ENCODE data around the gene HDLBP.

The HDLBP gene

DNA sequence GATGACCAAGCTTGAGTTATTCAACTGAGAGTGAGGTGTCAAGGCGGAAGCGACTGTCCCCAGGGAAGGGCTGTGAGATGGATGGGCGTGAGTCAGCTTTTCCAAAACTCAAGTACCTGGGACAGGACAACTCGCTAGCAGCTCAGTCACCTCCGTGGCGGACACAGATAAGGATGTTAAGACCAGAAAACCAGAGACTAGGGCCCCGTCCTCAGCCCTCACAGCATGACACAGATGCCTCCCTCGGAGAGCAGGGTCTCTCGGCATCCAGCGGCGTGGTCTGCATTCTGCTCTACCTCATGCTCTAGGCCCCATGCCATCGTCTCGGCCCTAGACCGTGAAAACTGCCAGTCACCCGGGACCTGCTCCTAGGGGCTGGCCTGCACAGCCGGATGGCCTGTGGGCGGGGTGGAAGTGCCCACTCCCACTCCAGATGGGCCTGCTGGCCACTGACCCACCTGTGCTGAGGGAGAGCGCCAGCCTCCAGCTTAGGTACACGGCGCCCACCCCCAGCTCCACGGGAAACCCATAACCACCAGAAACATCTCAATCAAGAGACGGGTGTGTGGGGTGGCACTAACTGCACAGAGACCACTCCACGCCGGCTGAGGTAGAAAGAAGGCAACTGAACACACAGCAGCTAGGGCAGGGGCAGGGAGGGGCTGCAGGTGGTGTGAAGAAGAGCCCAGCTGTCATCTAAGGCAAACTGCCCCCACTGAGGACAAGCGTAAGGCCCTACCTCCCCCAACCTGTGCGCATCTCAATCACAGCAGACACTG lies 87.2 kb downstream of the HDLBP start:
- H3K4me3 Mint-ChIP-seq = no peak overlapping the region
- peaks cover 9% of the 10 kb centered on the region for H3K4me1 Mint-ChIP-seq
- H3K36me3 Mint-ChIP-seq = peaks cover 13% of the 10 kb centered on the region
- H3K27me3 Mint-ChIP-seq = no peaks in the 10 kb centered on the region
- no peak overlapping the region for H3K27ac Mint-ChIP-seq
- H3K9me3 Mint-ChIP-seq = no peaks in the 10 kb centered on the region

GRCh38 chr2:241227594-241227993 lies 87.9 kb downstream of the HDLBP start:
- Mint-ChIP-seq H3K36me3 (peaks cover 7% of the 10 kb centered on the region), H3K27ac (peak overlapping the region; percentile 5), H3K9me3 (no peaks in the 10 kb centered on the region), H3K27me3 (no peaks in the 10 kb centered on the region), H3K4me1 (peaks cover 9% of the 10 kb centered on the region), H3K4me3 (no peak overlapping the region)

- peaks cover 6% of the 10 kb centered on the region for H3K36me3 Mint-ChIP-seq
- no peaks in the 10 kb centered on the region for H3K27me3 Mint-ChIP-seq
- H3K9me3 Mint-ChIP-seq = no peaks in the 10 kb centered on the region
- peaks cover 9% of the 10 kb centered on the region for H3K4me1 Mint-ChIP-seq
- no peak overlapping the region for H3K4me3 Mint-ChIP-seq
- H3K27ac Mint-ChIP-seq = peak overlapping the region; percentile 5
These were observed 88.5 kb downstream of the HDLBP start for GRCh38 chr2:241226723-241227572.

- no peak overlapping the region for H3K4me3 Mint-ChIP-seq
- H3K27ac Mint-ChIP-seq = no peak overlapping the region
- no peaks in the 10 kb centered on the region for H3K27me3 Mint-ChIP-seq
- peaks cover 9% of the 10 kb centered on the region for H3K4me1 Mint-ChIP-seq
- no peaks in the 10 kb centered on the region for H3K9me3 Mint-ChIP-seq
- H3K36me3 Mint-ChIP-seq = no peaks in the 10 kb centered on the region
These were observed 89.5 kb downstream of the HDLBP start for GRCh38 chr2:241225983-241226382.

- Mint-ChIP-seq H3K36me3 (no peaks in the 10 kb centered on the region), H3K27me3 (no peaks in the 10 kb centered on the region), H3K9me3 (no peaks in the 10 kb centered on the region), H3K27ac (no peak overlapping the region), H3K4me3 (no peak overlapping the region), H3K4me1 (peaks cover 9% of the 10 kb centered on the region)
These were observed 89.9 kb downstream of the HDLBP start for GRCh38 chr2:241225545-241225944.

DNA sequence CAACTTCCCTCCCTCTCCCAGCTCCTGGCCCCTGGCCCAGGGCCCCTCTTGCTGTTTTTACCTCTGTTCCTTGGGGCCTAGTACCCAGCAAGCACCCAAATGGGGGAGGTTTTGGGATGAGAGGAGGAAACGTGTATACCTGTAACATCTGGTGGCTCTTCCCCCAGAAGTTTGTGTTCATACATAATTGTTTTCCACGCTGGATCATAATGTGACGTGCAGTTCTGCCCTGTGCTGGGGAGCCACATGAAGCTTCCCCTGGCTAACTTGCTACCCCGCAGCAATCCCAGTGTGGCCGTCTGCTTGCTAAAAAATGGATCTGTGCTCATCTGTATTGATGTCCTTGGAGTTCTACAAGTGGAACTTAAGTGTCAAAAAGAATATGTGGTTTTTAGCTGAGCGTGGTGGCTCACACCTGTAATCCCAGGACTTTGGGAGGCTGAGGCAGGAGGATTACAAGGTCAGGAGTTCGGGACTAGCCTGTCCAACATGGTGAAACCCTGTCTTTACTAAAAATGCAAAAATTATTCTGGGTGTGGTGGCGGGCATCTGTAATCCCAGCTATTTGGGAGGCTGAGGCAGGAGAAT lies 90.5 kb downstream of the HDLBP start:
- H3K4me1 Mint-ChIP-seq = peaks cover 10% of the 10 kb centered on the region
- H3K36me3 Mint-ChIP-seq = no peaks in the 10 kb centered on the region
- H3K27ac Mint-ChIP-seq = no peak overlapping the region
- H3K27me3 Mint-ChIP-seq = no peaks in the 10 kb centered on the region
- H3K4me3 Mint-ChIP-seq = no peak overlapping the region
- H3K9me3 Mint-ChIP-seq = no peaks in the 10 kb centered on the region

GRCh38 chr2:241224018-241224850 lies 91.2 kb downstream of the HDLBP start:
- Mint-ChIP-seq H3K27me3 (peaks cover 2% of the 10 kb centered on the region), H3K4me3 (no peak overlapping the region), H3K4me1 (peaks cover 16% of the 10 kb centered on the region), H3K36me3 (no peaks in the 10 kb centered on the region), H3K9me3 (no peaks in the 10 kb centered on the region), H3K27ac (no peak overlapping the region)

DNA sequence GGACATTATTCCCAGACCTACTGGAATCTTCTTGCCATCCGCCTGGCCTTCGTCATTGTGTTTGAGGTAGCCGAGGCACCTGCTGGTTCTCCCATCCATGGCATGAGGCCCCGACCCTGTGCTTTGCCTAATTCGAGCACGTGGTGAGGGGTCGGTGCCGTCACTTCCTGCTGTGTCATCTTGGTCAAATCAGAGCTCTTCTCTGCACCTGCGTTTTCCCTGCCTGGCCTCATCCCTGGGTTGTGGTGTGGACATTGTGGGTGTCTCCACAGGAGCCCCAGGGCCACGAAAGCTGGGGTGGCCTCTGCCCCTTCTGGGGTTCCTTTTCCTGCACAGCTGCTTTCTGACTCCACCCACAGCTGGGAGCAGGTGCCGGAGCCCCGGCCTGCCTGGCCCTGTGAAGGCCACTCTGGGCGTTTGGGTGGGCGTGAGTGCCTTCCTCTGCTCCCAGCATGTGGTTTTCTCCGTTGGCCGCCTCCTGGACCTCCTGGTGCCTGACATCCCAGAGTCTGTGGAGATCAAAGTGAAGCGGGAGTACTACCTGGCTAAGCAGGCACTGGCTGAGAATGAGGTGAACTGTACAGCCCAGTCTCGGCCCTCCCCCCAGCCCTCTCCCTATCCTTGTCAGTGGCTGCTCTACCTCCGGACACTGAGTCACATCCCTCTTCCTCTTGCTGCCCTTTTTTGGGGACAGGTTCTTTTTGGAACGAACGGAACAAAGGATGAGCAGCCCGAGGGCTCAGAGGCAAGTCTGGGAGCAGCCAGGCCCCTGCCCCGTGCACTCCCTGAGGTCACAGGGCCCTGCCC lies 92.1 kb downstream of the HDLBP start:
- Mint-ChIP-seq H3K27ac (no peak overlapping the region), H3K9me3 (no peaks in the 10 kb centered on the region), H3K4me1 (peaks cover 24% of the 10 kb centered on the region), H3K4me3 (no peak overlapping the region), H3K36me3 (no peaks in the 10 kb centered on the region), H3K27me3 (peaks cover 2% of the 10 kb centered on the region)

GRCh38 chr2:241219856-241220356 lies 95.6 kb downstream of the HDLBP start:
- peaks cover 2% of the 10 kb centered on the region for H3K27me3 Mint-ChIP-seq
- H3K27ac Mint-ChIP-seq = no peak overlapping the region
- H3K9me3 Mint-ChIP-seq = no peaks in the 10 kb centered on the region
- peak overlapping the region; percentile 27 for H3K4me3 Mint-ChIP-seq
- H3K36me3 Mint-ChIP-seq = no peaks in the 10 kb centered on the region
- H3K4me1 Mint-ChIP-seq = peaks cover 26% of the 10 kb centered on the region

- Mint-ChIP-seq H3K4me3 (peak overlapping the region; percentile 91), H3K36me3 (no peaks in the 10 kb centered on the region), H3K4me1 (peaks cover 18% of the 10 kb centered on the region), H3K27me3 (peaks cover 2% of the 10 kb centered on the region), H3K27ac (no peak overlapping the region), H3K9me3 (no peaks in the 10 kb centered on the region)
These were observed 96.5 kb downstream of the HDLBP start for GRCh38 chr2:241219030-241219382.

GRCh38 chr2:241218131-241219029 lies 97.1 kb downstream of the HDLBP start:
- Mint-ChIP-seq H3K36me3 (no peaks in the 10 kb centered on the region), H3K4me3 (peak overlapping the region; percentile 91), H3K4me1 (peaks cover 17% of the 10 kb centered on the region), H3K27ac (peak overlapping the region; percentile 77), H3K9me3 (no peaks in the 10 kb centered on the region), H3K27me3 (peaks cover 2% of the 10 kb centered on the region)

- H3K4me3 Mint-ChIP-seq = peak overlapping the region; percentile 74
These were observed 98.0 kb downstream of the HDLBP start for GRCh38 chr2:241217320-241218031.

GRCh38 chr2:241216211-241216761 lies 99.2 kb downstream of the HDLBP start:
- Mint-ChIP-seq H3K27me3 (peaks cover 2% of the 10 kb centered on the region), H3K4me3 (peak overlapping the region; percentile 57), H3K27ac (no peak overlapping the region)

More at GRCh38 chr2:241217320-241218031, 98.0 kb downstream of the HDLBP start:
- Mint-ChIP-seq H3K27me3 (peaks cover 2% of the 10 kb centered on the region), H3K36me3 (no peaks in the 10 kb centered on the region), H3K27ac (no peak overlapping the region), H3K9me3 (no peaks in the 10 kb centered on the region), H3K4me1 (peaks cover 17% of the 10 kb centered on the region)

More at GRCh38 chr2:241216211-241216761, 99.2 kb downstream of the HDLBP start:
- Mint-ChIP-seq H3K36me3 (no peaks in the 10 kb centered on the region), H3K4me1 (peaks cover 17% of the 10 kb centered on the region), H3K9me3 (no peaks in the 10 kb centered on the region)

All from activated naive CD4-positive, alpha-beta T cell treated with anti-CD3 and anti-CD28 coated beads, Interleukin-2, amount 50 U/mL, for 24 hours (primary cell).